KOPT-K1 (cell line): ENCODE measurements around the gene ALDH1A1.

ENCODE experiments used
- H3K27ac ChIP-seq: fragments of 200-600 bp; sonication (generic); 2 replicates; pipeline ENCODE4 v1.5.1; 2016; ENCODE audit warnings: antibody characterized with exemption, mild to moderate bottlenecking, low read depth, low read length; ENCODE audit not compliant: poor library complexity, severe bottlenecking
- H3K36me3 ChIP-seq: fragments of 200-600 bp; sonication (generic); 2 replicates; pipeline ENCODE4 v1.5.1; 2017; ENCODE audit warnings: antibody characterized with exemption, mild to moderate bottlenecking, low read length, moderate library complexity; ENCODE audit not compliant: insufficient read depth
- H3K9me3 ChIP-seq: fragments of 200-600 bp; sonication (generic); 2 replicates; pipeline ENCODE4 v1.5.1; 2017; ENCODE audit warnings: antibody characterized with exemption, low read length, mild to moderate bottlenecking; ENCODE audit not compliant: insufficient read depth, poor library complexity, severe bottlenecking

Gene ALDH1A1

DNA sequence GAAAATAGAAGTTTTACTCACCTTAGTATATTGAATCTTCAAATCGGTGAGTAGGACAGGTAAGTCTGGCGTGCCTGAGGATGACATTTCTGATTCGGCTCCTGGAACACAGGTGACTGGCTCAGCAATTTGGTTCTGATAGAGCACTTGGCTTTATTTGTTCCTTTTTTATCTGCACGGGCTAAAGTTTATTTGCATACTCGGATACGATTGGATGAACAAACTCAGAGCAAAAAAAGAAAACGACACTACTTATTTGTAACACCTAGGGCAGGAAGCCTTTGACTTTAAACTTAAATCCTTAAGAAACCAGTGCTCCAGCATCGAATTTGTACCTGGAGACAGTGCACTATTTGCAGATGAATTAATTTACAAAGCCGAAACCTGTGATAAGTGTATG is at the start of gene ALDH1A1:
Gene ALDH1A1 (minus strand): TSS at position 140 of the 400 bp plus-strand sequence. CDS start 53 bp downstream, at position 87.
- Histone ChIP-seq H3K9me3 (no peaks in the 10 kb centered on the region), H3K36me3 (no peaks in the 10 kb centered on the region), H3K27ac (no peak within 1 kb of the TSS)

DNA sequence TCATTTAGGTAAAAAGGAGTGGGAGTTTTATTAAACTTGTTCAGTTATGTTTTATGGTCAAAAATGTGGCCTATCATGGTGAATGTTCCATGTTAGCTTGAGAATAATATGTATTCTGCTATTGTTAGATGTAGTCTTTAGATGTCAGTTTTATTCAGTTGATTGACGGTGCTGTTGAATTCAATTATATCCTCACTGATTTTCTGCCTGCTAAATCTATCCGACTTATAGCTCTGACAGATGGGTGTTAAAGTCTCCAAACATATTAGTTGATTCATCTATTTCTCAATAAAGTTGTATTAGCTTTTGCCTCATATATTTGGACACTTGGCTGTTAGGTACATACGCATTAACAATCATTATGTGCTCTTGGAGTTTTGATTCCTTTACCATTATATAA is 49.0 kb upstream of the ALDH1A1 start:
- Histone ChIP-seq H3K36me3 (no peaks in the 10 kb centered on the region), H3K27ac (no peak overlapping the region), H3K9me3 (no peaks in the 10 kb centered on the region)

- H3K27ac ChIP-seq = no peak overlapping the region
- H3K36me3 ChIP-seq = no peaks in the 10 kb centered on the region
Observed at GRCh38 chr9:72998363-72998762, 45.5 kb upstream of the ALDH1A1 start.

GRCh38 chr9:72997387-72997995 is 44.6 kb upstream of the ALDH1A1 start:
- Histone ChIP-seq H3K9me3 (no peaks in the 10 kb centered on the region), H3K27ac (no peak overlapping the region)

More at GRCh38 chr9:72998363-72998762, 45.5 kb upstream of the ALDH1A1 start:
- H3K9me3 ChIP-seq = no peaks in the 10 kb centered on the region

DNA sequence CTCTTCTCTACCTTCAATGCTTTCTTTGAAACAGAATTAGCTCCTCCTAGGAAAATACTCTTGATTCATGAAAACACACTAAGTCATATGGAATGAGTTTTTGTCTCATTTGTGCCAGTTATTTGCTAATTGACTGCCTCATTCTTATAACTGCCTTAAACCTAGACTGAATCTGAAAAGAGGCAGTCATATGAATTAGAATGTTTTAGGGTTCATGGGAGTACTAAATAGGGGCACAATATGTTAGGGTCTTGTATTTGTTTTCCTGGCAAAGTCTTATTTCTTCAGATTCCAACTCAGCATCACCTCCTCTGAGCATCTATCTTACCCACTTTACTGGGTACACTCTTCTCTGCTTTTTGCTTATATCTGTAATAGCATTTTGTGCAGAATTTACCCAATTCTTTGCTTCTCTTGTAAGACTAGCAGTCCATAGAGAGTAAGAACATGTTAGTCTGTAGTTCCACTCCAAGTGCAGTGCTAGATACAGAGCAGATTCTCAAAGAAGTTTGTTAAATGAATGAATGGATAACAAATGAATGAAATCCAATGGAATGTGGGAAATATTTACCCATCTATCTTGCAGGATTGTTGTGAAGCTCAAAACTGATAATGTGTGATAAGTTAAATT is 43.9 kb upstream of the ALDH1A1 start:
- no peak overlapping the region for H3K27ac ChIP-seq

More at GRCh38 chr9:72997387-72997995, 44.6 kb upstream of the ALDH1A1 start:
- H3K36me3 ChIP-seq = no peaks in the 10 kb centered on the region

DNA sequence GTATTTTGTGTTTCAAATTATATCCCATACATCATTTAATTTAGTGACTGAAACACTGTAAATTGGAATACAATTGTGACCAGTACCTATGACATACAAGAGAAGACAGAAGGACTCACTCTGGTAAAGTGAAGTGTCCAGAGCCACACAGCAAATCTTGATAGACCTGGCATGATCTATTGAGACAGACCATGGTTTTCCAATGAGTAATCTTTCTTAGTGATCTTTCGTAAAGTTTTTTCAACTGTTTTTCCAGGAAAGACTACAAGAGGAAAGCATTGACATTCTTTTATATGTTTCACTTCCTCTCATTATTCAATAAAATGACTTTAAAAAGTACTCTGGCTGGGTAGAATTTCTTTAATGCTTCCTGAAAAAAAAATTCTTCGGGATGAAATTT is 43.3 kb upstream of the ALDH1A1 start:
- Histone ChIP-seq H3K27ac (no peak overlapping the region), H3K9me3 (no peaks in the 10 kb centered on the region), H3K36me3 (no peaks in the 10 kb centered on the region)

More for the DNA sequence above, 43.9 kb upstream of the ALDH1A1 start:
- no peaks in the 10 kb centered on the region for H3K9me3 ChIP-seq
- no peaks in the 10 kb centered on the region for H3K36me3 ChIP-seq

- H3K36me3 ChIP-seq = no peaks in the 10 kb centered on the region
- no peaks in the 10 kb centered on the region for H3K9me3 ChIP-seq
- H3K27ac ChIP-seq = no peak overlapping the region
Observed at GRCh38 chr9:72995131-72996024, 42.5 kb upstream of the ALDH1A1 start.

GRCh38 chr9:72991772-72992171 is 38.9 kb upstream of the ALDH1A1 start:
- H3K27ac ChIP-seq = no peak overlapping the region

GRCh38 chr9:72990397-72991182 is 37.7 kb upstream of the ALDH1A1 start:
- H3K27ac ChIP-seq = no peak overlapping the region
- no peaks in the 10 kb centered on the region for H3K36me3 ChIP-seq
- H3K9me3 ChIP-seq = no peaks in the 10 kb centered on the region

More at GRCh38 chr9:72991772-72992171, 38.9 kb upstream of the ALDH1A1 start:
- Histone ChIP-seq H3K36me3 (no peaks in the 10 kb centered on the region), H3K9me3 (no peaks in the 10 kb centered on the region)

- no peak overlapping the region for H3K27ac ChIP-seq
- H3K9me3 ChIP-seq = no peaks in the 10 kb centered on the region
- H3K36me3 ChIP-seq = no peaks in the 10 kb centered on the region
Observed at GRCh38 chr9:72986522-72987116, 33.8 kb upstream of the ALDH1A1 start.

DNA sequence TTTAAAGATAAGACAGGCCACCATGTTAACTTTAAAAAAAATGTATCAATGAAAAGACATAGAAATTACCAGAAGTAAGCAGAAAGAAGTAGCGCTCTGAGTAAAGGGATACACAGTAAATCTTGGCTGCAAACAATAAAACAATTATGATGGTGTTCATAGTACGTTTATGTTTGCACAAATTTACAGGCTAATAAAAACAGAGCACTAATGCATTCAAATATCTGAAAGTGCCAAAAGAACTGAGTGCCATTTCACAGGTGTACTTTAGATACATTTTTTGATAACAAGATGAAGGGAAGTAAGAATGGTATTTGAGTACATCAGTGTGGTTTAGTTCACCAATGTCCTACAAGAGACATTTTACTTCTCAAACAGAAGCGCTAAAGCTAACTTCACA is 32.9 kb upstream of the ALDH1A1 start:
- H3K36me3 ChIP-seq = no peaks in the 10 kb centered on the region
- H3K9me3 ChIP-seq = no peaks in the 10 kb centered on the region
- H3K27ac ChIP-seq = no peak overlapping the region

- no peaks in the 10 kb centered on the region for H3K36me3 ChIP-seq
- H3K27ac ChIP-seq = no peak overlapping the region
- no peaks in the 10 kb centered on the region for H3K9me3 ChIP-seq
Observed at GRCh38 chr9:72984991-72985390, 32.1 kb upstream of the ALDH1A1 start.

GRCh38 chr9:72984226-72984947 is 31.5 kb upstream of the ALDH1A1 start:
- H3K9me3 ChIP-seq = no peaks in the 10 kb centered on the region
- H3K36me3 ChIP-seq = no peaks in the 10 kb centered on the region
- H3K27ac ChIP-seq = no peak overlapping the region
